GM18870 (cell line): Measurements from ENCODE around the gene NEK11.
"Not testable (repeated sequence)": the region's sequence is repeated elsewhere in the genome, so short reads cannot be mapped to it uniquely, and the experiment has no call there.

Experiments used
- ATAC-seq: cut with Tn5 transposase; IDR thresholded peaks from one replicate; pipeline ENCODE4 v1.9.1; 2021; ENCODE audit warnings: moderate library complexity; ENCODE audit not compliant: unreplicated experiment

The NEK11 gene

DNA sequence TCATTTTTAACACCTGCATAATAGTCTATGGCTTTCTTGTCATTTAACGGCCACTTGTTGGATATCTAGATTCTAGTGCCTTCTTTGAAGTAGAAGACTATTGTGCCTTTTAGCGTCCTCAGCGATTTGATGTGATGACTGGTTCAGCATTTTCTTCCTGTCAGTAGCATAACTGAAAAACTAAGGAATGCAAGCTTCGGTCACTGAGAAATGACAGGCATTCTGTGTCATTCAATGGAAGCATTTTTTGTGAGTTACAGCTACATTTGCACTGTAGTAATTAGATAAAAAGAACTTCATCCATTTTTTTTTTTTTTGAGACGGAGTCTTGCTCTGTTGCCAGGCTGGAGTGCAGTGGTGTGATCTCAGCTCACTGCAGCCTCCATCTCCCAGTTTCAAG is 10.3 kb downstream of the NEK11 start:
- ATAC-seq = no peak

DNA sequence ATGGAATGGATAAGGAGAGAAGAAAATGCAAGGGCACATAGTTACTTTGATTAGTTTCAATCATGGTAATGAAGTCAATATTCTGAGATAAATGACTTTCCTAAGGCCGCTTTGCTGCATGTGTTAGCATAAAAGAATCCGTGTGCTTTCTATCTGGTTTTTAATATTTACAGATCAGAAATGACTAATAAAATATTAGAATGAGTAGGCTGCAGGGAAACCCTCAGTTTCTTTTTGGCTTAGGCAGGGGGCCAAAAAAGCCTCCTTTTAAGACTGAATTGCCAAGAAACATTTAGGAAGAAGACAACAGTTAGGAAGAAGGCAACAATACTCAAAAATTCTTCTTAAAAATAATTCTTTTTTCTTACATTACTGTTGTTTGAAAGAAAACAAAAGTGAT is 11.6 kb downstream of the NEK11 start:
- no peak for ATAC-seq

DNA sequence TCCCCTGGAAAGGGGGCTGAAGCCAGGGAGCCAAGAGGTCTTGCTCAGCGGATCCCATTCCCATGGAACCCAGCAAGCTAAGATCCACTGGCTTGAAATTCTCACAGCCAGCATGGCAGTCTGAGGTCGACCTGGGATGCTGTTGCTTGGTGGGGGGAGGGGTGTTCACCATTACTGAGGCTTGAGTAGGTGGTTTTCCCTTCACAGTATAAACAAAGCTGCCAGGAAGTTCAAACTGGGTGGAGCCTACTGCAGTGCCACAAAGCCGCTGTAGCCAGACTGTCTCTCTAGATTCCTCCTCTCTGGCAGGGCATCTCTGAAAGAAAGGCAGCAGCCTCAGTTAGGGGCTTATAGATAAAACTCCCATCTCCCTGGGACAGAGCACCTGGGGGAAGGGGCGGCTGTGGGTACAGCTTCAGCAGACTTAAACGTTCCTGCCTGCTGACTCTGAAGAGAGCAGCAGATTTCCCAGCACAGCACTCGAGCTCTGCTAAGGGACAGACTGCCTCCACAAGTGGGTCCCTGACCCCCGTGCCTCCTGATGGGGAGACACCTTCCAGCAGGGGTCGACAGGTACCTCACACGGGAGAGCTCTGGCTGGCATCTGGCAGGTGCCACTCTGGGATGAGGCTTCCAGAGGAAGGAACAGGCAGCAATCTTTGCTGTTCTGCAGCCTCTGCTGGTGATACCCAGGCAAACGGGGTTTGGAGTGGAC is 15.8 kb downstream of the NEK11 start:
- ATAC-seq = not testable (repeated sequence)

DNA sequence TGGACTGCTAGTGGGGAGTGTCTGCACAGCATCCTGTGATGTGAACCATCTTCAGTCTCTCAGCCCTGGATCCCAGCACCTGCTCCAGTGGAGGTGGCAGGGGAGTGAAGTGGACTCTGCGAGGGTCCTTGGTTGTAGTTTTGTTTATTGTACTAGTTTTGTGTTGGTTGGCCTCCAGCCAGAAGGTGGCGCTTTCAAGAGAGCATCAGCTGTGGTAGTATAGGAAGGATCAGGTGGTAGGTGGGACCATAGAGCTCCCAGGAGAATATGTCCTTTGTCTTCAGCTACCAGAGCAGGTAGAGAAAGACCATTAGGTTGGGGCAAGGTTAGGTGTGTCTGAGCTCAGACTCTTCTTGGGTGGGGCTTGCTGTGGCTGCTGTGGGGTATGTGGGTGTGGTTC is 20.9 kb downstream of the NEK11 start:
- ATAC-seq = no peak

DNA sequence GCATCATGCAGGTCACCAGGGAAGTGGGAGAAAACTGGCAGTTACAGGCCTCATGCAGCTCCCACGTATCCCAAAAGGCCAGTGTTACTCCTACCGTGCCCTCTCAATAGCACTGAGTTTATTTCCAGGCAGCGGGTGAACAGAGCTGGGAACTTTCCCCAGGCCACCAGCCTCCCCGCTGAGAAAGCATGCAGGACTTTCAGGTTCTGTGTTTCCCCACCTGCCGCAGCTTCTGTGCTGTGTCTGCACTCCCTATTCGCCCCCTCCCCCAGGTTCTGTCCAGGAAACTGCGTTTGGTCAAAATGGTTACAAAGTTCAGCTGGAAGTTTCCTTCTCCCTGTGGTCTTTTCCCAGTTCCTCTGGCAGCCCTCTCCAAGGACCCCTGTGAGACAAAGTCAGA is 21.4 kb downstream of the NEK11 start:
- ATAC-seq = no peak

DNA sequence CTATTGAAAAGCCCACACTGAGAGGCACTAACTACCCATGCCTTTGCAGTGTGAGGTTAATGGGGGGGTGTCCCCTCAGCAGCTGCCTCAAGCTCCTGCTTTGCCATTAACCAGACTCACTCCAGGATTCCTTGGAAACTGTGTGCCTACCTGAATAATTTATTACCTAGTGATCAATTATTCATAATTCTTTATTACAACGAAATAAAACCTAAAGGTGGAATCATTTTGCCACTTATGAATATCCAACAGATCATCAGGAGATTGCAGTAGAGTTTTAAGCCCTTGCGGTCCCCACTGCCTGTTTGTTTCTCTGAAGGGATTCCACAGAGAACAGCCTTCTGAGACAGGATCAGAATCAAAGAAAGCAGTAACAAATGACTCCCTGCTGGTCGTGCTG is 23.3 kb downstream of the NEK11 start:
- ATAC-seq = no peak

DNA sequence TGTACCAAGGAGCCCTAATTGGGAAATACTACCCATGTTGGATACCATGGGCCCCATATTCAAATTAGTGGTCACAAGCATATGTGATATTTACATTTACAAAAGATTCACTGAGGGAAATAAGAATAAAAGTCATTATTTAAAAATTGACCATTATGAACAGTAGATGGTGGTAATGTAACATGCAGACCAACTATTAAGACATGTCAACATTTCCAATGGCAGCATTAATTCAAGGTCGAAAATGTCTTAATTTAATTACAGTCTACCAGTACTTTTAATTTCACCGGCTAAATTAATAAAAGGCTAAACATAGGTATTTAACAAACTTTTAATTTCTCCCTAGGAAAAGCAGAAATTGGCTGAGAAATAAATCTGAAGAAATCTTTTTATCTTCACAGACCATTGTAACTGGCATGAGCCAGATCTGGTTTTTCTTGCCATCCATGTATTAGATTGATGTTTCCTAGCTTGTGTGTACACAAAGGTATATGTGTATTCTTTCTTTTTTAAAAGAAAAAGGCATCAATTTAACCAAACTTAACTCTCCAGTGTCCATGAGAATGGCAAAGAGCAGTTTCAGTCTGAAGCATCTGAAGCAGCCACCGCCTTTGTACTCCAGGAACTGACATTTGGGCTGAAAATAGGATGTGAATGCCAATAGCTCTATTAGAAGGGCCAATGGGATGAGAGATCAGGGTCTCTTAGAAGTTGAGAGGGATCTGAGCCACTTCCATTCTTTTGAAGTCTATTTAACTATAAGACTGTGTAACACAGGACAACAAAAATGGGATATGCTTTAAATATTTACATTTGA is 26.6 kb downstream of the NEK11 start:
- ATAC-seq = no peak

DNA sequence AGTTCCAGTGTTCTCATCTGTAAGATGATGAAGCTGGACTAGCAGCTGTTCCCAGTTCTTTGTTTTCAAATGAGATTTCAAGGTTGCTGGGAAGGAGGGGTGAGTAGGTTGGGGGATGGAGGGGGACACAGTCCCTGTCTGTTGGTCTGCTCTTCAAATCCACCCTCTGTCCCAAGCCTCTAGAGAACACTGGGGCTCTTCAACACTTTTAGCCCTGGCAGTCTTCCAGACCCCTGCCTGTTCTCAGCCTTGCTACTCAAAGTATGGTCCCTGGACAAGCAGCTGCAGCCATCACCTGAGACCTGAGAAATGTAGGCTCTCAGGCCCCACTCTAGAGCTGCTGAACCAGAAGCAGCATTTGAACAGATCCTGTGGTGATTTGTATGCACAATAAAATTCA is 41.3 kb downstream of the NEK11 start:
- no peak for ATAC-seq

DNA sequence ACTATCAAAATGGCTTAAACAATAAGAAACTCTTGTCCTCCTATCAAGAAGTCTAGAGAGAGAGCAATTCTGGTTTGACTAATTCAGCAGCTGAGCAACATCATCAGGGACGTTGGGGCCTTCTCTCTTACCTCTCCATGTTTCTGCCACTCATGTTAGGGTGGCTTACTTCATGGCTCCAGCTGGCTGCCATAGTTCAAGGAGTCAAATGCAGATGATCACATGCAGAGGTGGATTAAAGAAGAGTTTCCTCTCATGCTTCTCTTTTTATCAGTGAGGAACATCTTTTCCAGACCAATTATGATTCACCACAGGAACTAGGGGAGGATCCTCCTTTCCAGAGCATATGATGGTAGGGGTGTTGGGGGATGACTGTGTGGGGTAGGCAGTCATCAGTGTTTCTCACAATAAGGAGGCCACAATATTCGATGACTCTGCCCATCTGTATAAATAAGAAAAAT is 45.5 kb downstream of the NEK11 start:
- no peak for ATAC-seq

DNA sequence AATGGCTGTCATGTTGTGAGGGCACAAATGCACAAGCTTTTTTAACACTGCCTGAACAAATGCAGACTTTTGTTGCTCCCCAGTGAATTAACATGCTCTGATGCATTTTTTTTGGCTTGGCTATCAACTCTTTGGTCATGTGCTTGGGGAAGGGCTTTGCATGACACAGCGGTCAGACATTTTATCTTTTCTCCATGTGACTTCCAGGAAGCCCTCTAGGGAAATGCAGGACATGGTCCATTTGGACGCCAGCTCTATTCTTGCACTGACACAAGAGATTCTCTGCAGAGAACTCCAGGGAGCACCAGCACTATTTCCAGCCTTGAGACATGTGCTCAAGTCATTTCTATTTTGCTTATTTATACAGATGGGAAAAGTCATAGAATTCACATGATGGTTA is 46.2 kb downstream of the NEK11 start:
- no peak for ATAC-seq

DNA sequence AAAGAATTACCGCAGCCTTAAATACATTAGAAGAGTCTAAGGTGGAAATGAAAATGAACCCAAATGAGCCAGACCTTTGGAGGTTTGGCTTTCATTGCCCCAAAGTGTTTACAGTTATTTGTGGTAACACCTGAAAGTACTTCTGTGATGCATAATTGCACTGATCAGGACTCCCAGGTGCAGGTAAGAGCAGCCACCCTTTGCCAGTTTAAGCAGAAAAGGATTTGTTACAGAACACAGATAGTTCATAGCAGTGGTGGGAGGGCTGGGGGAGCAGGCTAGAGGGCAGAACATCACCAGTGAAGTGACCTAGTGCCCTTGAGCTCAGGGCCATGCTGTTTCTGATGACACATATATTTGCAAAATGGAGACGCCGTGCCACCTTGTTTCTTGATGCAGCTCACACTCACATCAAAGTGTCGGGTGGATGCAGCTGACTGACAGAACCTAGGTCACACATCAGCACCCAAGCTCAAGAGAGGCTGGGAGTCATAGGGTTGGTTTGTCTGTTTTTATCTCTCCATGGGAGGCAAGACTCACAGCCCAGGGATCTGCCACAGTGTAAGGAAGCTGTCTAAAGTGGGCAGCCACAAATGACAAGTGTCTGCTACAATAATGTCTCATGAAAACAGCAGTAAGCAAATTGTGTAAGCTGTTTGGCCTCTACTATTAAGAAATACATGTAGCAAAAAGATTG is 49.1 kb downstream of the NEK11 start:
- ATAC-seq = no peak

DNA sequence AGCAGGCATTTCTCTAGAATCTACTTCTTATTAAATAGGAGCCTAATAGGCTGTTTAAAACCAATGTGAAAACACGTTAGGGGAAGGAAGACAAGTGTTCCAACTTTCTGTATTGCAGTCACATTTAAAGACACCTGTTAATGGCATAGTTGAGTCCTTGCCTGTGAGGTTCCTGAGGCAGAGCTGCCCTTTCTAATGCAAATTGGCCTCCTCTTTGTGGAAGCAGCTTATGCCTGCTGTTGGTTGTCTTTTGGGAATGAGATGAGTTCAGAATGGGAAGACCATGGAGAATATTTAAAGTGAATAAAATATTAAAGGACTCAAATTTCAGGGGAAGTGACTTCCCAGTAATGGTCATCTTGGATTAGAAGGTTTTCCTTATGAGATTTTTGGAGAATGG is 51.2 kb downstream of the NEK11 start:
- no peak for ATAC-seq

DNA sequence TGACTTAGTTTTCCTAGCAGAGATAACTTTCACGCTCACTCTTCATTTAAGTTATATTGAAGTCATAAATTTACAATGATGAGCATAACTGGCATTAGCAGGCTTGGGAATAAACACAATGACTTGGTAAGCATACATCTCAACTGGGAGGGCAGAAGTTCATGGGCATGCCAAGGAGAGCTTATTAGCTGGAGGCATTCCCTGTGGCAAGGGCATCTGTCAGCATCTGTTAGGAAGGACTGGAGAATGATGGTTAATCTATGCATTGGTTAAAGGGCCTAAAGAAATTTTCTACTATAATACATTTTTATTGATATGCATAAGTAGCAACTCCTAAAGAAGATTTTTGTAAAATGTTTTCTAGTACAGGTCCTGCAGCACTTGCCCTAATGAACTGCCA is 52.4 kb downstream of the NEK11 start:
- no peak for ATAC-seq

DNA sequence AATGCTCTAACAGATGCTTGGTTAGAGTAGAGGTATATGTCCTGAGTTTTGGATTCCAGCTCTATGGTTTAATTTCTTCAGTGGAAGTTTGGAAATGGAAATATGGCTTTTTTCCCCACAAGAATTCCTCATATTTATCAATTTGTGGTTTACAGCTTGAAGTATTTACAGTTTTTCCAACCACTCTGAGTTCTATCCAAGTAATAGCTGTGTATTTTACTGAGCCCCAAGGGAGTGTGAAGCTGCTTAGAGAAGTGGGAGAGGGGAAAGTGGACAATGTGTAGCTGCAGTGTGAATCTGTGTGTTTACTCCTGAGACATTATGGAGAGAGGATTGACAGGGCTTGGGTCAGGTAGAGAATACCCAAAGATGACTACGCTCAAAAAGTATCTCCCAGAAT is 54.5 kb downstream of the NEK11 start:
- no peak for ATAC-seq

DNA sequence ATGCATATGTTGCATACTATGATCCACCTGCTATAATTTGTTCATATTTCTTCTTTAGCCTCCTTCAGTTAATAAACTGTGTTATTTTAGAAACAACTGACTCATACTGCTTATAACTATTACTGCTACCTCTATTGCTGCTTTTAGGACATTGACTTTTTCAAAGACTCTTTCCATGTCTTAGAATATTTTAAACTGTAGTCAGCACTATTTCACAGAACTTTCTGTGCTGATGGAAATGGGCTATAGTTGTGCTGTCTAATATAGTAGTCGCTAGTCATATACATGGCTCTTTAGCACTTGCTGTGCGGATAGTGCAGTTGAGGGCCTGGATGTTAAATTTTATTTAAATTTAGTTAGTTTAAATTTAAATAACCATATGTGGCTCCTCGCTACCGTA is 55.6 kb downstream of the NEK11 start:
- no peak for ATAC-seq

DNA sequence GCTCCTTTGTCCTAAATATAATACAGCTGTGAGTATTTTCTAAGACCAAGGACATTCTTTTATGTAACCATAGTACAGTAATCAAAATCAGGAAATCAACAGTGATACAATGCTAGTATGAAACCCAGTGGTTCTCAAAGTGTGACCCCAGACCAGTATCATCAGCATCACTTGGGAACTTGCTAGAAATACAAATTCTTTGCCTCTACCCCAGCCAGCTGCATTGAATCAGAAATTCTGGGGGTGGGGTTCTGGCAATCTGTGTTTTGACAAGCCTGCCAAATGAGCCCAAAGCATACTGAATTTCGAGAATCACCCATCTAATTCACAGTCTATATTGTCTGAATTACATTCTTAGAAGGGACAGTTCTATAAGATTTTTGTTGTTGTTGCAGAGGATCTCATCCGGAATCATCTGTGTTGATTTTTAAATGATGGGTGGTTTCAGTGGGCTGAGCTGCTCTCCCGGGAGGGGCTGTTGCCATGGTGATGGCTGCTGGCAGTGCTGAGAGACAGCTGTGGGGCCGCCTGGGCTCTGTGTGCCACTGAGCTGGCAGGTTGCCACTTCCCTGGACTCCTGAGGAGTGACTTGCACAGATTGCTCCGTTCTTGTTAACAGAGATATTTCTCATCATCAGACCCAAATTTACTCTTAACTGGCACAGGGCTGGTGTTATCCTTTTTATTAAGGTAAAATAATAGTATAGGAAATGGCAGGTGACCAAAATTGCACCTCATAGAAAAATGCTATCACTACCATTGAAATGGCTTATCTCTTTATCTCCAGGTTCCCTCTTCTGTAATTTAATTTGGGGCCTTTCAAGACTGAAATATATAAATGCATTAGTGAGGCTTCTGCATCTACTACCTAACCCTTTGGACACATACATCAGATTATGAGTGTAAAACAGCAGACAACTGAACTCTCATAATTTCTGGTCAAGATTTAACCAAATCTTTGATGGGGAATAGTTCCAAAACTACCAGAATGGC is 56.5 kb downstream of the NEK11 start:
- no peak for ATAC-seq

DNA sequence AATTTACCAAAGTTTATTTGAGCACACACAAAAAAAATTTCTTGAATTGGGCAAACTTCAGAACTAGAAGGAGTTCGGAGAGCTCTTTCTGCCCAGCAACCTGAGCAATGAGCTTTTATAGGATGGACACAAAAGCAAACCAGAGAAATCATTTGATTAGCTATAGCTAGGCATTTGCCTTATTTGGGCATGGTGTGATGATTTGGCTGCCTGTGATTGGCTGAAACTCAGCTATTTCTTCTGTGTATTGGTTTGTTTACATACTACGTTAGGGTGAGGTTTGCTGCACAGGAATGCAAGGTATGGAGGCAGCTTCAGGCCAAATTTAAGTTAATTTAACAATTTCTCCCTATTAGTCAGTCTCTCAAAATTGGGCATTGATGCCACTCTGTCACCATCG is 65.1 kb downstream of the NEK11 start:
- no peak for ATAC-seq

DNA sequence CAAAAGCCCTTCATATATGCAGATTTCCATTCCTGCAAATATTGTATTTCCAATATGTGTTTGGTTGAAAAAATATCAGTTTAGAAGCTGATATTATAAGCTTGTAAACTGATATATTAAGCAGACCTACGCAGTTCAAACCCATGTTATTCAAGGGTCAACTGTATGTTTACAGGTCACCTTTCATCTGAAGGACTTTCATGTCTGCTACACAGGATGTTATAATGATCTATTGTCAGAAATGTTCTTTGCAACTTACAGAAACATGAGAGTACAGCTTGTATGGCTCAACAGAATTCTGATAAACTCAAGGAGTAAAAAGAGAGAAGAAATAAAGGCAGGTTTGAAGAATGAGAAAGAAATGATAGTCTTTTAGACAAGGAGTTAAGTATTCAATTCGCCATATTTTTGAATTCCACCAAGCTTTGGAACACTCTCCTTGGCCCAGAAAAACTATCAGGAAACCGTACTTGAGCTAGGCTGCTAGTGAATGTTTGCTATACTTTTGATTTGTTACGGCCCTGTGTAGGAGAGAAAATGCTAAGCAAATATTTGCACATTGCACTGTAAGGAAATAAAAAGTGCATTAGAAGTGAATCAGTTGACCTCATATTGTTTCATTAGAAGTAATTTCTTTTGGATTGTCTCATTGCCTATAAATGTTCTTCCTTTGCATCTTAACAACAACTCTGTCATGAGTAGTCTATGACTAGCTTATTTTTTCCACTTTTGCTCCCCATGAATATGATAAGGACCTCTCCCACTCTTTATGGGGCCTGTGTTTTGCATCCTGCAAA is 81.2 kb downstream of the NEK11 start:
- no peak for ATAC-seq

DNA sequence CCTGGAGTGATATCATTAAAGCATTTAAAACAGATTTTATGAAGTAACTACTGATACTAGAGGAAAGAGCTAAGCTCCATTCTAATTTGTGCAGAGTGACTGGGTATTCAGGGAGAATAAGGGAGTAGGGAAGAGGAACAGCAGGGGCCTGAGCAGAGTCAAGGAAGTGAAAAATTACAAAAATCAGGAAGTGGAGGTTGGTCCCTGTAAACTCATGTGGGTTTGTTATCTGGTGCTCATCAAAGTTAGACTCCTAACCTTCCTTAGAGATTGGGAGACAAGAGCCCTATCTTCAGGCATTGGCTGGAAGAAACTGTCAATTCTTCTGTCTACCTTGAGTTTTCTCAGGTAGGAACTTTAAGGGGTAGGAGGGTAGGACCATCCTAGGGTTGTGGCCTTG is 82.5 kb downstream of the NEK11 start:
- no peak for ATAC-seq

DNA sequence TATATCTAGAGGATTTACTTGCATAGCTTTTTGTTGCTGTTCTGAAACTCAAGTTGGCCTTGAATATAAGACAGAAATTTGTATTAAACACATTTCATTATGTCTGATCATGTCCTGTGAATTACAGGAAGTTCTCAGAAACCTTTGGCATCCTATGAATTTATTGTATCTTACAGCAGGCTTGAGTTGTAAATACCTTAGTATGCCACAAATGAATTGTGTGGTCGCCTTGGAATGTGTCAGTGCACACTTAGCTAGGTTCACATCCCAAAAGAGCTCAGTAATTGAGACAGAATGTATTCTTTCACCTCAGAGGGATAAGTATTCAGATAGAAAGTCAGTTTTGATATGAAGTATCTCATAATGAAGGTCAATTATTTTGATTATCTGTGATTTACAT is 83.4 kb downstream of the NEK11 start:
- no peak for ATAC-seq
